HG02981 (cell line): Measurements from ENCODE around the gene CYTH3.
"Not testable (repeated sequence)": the region's sequence is repeated elsewhere in the genome, so short reads cannot be mapped to it uniquely, and the experiment has no call there.

Experiments
- ATAC-seq: cut with Tn5 transposase; IDR thresholded peaks from one replicate; pipeline ENCODE4 v1.9.1; 2021; ENCODE audit warnings: mild to moderate bottlenecking, moderate library complexity; ENCODE audit not compliant: unreplicated experiment

Gene CYTH3

DNA sequence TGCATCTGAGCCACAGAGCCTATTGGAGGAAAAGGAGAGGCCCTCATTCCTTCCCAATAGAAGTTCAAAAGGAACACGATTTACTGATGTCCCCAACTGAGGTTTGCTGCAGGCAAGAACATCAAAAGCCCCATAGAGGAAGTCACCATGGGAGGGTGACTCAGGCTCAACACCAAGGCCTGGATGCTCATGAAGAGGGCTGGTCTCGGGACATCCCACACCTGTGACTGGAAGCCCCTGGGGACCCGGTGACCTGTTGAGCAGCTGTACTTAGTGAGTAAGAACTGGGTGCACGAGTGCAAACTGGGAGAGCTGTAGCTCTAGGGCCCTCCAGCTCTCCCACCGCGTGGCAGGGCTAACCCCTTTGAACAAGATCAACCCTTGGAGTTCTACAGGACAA is 38.0 kb downstream of the CYTH3 start:
- peak; percentile 53 for ATAC-seq

DNA sequence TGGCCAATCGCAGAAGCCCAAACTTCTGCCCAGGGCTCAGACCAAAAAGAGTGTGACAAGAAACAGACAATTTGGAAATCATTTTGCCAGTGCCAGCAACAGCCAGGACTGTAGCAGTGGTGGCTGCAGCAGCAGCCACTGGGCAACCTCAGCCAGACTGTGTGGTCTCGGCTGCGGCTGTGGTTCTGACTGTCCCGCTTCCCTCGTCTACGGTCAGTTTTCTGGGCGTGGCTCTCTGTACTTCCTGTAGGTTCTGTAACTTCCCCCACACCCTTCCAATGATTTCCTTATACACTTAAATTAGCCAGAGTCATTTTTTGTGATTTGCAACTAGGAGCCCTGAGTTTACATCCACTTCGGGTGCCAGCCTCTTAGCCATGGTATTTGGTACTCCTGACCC is 39.9 kb downstream of the CYTH3 start:
- ATAC-seq: no peak

DNA sequence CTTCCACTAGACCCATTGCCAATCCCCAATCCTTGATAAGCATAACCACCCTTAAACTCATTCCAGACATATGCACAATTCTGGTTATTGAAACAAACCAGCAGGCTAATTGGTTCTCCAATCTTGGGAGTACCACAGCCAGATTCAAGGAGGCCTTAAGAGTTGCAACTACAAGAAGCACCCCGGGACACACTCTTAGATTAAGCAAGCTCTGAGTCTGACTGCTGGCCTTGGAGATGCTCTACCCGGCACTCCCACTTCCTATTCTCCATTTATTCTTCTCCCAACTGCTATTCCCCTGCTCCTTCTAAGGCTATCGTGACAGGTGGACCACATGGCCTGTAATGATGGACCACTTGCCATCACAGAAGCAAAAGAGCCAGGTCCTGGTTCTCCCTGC is 40.3 kb downstream of the CYTH3 start:
- no peak for ATAC-seq

DNA sequence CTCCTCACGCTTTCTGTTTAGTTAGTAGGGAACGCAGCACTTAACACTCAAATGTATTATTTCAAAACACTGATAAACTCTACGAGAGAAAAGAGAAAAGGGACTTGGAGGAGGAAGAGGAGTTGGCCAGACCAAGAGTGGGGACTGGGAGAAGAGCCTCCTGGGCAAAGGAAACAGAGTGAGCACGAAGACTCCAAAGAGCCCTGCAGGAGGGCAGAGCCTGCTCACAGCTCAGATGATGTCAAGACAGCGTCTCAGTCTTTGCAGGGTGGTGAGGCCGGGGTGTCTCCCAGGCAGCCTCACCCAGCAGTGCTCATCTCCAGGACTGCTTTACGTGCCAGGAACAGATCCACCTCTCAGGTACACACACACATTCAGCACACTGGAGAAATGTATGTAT is 41.2 kb downstream of the CYTH3 start:
- no peak for ATAC-seq

DNA sequence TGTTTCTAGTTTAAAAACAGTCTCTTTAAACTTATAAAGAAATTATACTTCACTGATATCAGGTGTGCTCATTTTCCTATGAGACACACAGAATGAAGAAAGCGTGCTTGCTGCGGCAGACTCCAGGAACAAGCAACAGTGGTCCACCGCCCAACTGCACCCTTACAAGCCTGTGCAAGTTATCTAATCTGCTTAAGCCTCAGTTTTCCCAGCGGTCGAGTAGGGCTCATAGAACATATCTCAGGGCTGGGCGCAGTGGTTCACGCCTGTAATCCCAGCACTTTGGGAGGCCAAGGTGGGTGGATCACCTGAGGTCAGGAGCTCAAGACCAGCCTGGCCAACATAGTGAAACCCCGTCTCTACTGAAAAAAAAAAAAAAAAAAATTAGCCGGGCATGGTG is 43.1 kb downstream of the CYTH3 start:
- not testable (repeated sequence) for ATAC-seq

DNA sequence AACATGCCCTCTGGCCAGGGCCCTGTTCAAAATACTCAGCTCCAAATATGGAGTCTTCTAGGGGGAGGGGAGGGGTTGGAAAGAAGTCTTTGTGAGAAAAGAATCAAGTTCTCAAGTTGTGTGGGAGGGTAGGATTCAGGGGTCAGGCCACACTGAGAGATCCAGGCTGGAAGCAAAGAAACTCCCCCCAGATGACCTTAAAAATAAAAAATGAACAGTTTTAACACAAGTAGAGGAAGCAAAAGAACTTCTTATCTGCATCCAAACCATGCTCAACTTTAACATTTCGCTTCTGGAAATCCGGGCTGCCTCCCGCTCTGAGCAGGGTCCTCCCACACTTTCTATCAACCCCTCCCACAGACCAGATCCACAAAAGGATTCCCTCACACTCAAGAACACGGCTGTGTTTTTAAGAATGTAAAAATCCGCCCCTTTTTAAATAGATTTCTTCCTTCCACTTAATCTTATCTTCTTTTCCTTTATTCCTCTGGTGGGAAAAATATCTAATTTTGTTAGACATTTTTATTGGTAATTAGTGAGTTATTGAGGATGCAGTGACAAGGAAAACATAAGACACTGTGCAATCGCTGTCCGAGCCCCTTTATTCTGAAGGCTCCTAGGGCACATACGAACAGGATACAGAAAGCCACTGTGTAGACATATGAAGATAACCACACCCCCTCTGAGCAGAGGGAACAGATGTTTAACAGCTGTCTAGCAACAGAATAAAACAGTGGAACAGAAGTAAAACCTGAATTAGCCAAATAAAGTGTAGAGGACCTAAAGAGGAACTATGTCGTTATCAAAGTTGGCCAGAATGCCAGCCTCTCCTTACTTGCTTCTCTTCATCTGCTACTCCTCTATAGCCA is 43.8 kb downstream of the CYTH3 start:
- peak; percentile 92 for ATAC-seq

DNA sequence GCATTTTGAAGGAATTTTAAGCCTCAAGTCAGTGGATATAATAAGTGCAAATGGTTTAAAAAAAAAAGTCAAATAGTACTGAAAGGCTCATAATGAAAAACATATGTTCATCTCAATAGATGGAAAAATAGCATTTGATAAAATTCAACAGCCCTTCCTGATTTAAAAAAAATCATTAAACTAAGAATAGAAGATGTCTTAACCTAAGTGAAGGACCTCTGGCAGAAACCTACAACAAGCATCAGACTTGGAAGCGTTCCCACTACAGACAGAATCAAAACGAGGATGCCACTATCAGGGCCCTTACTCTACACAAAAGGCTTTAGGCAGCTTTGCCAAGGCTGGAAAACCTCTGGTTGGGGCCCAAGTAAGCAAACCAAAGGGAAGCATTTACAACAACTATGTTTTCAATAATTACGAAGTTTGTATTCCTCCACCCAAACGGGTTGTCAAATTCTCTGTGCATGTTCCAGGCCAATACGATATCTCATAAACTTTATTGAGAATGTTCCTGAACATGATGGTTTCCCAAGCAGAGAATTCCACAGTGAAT is 45.1 kb downstream of the CYTH3 start:
- no peak for ATAC-seq

DNA sequence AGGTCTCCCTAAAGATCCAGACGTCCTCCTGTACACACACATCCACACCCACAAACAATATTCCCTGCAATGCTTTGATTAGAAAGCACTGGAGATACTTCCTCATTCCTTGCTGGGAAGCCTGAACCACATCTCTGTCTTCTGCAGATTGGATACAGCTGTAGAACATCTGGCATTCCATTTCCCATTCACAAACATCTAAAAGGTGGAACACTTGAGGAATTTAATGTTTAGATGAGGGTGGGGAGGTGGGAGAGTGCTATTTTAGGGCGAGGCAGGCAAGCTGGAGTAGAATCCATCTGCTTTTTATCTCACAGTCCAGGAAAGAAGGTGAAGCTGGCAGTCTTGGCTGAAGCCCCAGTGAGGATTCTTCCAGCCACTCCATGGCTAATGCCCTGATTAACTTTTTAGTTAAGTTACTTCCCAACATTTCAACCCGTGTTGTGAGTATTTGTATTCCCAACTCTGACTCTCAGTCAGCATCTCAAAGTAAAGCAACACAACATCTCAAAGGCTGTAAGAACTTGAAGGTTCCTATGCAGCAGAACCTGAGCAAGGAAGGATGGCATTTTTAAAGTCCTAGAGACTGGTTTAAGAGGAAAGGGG is 46.1 kb downstream of the CYTH3 start:
- ATAC-seq: no peak

DNA sequence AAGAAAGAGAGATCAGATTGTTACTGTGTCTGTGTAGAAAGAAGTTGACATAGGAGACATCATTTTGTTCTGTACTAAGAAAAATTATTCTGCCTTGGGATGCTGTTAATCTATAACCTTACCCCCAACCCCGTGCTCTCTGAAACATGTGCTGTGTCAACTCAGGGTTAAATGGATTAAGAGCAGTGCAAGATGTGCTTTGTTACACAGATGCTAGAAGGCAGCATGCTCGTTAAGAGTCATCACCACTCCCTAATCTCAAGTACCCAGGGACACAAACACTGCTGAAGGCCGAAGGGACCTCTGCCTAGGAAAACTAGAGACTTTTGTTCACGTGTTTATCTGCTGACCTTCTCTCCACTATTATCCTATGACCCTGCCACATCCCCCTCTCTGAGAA is 49.0 kb downstream of the CYTH3 start:
- ATAC-seq: not testable (repeated sequence)

DNA sequence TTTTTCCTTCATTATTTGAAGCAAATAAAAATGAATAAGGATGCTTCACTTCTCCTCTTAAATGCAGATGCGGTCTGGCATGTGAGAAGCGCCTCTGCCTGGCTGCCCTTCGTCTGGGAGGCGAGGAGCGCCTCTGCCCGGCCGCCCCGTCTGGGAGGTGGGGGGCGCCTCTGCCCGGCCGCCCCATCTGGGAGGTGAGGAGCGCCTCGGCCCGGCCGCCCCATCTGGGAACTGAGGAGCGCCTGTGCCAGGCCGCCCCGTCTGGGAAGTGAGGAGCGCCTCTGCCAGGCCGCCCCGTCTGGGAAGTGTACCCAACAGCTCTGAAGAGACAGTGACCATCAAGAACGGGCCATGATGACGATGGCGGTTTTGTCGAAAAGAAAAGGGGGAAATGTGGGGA is 49.4 kb downstream of the CYTH3 start:
- not testable (repeated sequence) for ATAC-seq

DNA sequence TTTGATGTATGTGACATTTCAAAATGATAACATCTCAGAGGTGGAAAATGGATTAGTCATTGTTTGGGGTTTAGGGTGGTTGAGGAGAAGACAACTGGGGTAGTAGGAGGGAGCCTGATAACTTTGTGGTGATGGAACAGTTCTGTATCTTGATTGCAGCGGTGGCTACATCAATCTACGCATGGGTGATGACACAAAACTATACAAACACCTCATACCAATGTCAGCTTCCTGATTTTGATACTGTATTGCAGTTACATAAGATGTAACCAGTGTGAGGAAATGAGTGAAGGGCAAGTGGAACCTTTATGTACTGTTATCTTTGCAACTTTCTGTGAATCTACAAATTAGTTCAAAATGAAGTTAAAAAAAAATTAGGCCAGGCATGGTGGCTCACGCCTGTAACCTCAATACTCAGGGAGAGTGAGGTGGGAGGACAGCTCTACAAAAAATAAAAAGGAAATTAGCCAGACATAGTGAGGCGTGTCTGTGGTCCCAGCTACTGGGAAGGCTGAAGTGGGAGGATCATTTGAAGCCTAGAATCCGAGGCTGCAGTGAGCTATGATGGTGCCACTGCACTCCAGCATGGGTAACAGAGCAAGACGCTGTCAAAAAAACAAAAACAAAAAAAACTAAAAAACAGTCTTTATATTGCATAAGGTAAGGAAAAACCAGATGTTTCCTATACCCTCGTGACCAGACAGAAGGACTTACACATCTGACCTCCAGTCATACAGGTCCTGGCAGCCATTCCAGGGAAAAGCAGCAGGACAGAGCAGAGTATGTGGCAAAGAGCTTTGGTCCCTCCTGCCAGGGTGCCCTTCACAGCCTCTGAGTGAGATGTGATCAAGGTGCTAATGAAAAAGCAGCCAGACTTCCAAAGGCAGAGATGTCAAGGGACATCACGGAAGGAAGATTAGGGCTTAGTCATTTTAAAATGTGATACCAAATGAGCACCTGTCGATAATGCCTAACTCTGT is 50.8 kb downstream of the CYTH3 start:
- no peak for ATAC-seq

DNA sequence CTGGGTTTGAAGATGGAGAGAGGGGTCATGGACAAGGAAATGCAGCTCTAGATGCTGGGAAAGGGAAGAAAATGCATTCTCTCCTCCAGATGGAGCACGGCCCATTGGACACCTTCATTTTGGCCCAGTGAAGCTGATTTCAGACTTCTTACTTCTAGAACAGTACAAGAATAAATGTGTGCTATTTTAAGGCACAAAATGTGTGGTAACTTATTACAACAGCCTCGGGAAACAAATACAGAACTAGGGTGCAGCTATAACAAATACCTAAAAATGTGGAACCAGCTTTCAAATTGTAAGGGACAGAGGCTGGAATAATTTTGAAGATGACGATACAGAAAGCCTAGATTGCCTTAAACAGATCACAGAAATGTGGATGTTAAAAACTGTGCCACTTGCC is 54.1 kb downstream of the CYTH3 start:
- ATAC-seq: no peak

DNA sequence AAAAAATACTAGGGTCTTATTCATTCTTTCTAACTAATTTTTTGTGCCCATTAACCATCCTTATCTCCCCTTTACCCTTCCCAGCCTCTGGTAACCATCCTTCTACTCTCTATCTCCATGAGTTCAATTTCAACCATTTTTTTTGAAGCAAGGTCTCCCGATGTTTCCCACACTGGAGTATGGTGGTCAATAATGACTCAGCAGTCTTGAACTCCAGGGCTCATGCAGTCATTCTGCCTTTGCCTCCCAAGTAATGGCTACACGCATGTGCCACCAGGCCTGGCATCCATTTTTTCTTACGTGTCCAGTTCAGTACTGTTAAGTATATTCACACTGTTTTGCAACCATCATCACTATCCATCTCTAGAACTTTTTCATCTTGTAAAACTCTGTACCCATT is 60.4 kb downstream of the CYTH3 start:
- ATAC-seq: no peak

DNA sequence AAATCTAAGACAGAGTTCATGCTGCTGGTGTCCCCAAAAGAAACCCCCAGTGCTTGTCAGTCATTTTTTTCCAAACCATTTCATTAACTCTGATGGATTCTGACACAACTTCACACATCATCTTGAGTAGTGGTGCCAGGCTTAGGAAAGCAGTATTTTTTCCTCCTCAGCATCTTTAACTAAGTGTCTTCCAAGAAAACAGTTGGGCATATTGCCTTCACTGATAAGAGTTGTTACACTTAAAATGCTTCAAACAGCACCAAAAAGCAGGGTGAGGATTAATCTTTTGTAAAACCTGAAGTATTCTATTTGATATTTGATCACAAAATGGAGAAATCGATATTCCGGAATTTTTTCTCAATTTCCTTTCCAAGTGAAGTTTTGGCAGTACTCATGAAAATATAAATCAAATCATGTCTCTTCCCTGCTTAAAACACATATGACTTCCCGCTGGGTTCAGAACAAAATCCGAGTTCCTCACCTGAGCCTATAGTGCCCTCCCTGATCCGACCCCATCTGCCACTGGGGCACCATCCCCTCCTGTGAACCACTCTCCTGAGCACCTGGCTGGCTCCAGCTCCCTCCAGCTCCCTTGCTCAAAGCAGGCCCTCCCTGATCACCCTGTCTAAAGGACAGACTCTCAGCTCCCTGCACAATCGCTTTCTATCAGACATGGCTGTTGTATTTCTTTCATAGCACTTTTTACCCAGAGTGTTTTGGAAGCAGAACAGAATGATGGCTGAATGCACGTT is 61.6 kb downstream of the CYTH3 start:
- ATAC-seq: no peak

DNA sequence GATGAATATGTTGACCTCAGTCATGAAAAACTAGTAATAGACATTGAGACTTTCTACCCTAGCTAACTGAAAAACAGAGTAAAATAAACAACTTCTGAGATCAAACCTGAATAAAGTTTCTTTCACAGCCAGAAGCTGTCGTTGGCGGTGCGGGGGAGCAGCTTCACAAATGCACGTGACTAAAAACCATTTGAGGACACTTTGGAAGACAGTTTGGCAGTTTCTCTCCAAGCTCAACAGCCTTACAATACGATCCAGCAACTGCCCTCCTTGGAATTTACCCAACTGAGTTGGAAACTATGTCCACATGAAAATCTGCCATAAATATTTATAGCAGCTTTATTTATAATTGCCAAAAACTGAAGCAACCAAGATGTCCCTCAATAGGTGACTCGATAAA is 63.1 kb downstream of the CYTH3 start:
- ATAC-seq: no peak

DNA sequence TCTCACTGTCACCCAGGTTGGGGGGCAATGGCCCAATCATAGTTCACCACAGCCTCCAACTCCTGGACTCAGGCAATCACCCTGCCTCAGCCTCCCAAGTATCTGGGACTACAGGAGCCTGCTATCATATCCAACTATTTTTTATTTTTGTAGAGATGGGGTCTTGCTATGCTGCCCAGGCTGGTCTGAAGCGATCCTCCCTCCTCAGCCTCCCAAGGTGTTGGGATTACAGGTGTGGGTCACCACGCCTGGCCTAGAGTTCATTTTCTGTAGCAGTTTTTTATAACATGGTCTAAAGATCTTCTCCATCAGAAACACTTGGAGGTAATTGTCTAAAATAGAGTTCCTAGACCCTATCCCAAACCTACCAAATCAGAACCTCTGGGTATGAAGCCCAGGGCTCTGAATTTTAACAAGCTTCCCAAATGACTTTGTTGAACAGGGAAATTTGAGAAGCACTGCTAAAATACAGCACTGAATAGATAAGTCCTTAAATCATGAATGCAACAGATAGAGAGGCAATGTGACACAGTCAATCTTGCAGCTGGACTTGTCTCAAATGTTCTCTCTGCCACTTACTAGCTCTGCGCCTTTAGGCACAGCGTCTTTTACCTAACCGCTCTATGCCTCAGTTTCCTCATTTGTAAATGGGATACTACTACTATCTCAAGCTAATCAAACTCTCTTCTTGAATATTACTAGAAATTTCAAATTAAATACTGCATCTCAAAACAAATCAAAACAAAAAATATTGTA is 63.7 kb downstream of the CYTH3 start:
- no peak for ATAC-seq

DNA sequence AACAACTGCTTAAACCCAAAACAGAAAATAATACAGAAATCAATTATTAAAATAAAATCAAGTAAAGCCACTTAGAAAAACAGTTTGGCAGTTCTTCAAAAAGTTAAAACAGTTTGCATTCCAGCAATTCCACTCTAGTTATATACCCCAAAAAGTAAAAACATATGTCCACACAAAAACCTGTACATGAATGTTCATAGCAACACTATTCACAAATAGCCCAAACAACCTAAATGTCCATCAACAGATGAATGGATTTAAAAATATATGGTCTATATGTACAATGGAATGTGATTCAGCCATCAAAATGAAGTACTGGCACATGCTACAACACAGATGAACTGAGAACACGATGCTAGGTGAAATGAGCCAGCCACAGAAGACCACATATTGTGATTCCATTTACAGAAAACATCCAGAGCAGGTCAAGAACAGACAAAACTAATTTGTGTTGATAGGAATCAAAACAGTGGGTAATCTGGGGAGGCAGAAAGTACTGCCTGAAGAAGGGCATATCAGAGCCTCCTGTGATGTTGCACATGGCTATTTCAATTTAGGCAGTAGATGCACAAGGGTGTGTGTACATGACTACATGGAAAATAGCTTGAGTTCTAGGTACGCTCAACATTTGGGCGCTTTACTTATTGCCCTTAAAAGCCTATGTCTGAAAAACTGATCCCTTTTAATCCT is 66.3 kb downstream of the CYTH3 start:
- no peak for ATAC-seq

DNA sequence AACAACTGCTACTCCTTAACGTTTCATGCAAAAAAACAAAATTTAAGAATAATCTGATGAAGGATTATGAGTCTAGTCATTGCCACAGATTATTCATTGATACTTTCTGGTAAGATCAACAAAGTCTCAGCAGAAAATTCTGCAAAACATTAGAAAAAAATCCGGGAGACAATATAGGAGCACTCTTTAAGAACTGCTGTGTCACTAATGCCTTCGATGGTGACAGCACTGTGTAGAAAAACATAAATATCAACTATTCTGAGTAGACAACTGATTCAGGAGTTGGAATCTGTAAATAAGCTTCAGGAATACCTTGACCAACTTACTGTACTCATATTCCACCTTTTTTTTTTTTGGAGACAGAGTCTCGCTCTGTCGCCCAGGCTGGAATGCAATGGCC is 69.0 kb downstream of the CYTH3 start:
- no peak for ATAC-seq

DNA sequence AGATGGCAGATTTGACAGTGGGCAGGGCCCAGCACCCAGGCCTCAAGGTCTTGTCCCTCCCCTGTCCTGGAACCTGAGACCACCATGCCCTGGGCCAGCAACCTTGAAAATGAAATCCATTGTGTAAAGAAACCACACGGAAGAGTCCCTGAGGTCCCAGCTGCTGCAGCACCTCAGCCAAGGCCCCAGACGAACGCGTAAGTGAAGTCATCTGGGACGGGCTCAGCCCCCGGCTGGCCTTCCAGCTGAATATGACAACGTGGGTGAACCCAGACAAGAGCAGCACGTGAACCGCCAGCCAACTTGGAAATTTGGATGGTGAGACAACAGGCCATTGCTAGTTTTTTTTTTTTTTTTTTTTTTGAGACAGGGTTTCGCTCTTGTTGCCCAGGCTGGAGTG is 70.3 kb downstream of the CYTH3 start:
- ATAC-seq: no peak
